GF-D8 (cell line): ENCODE results near the gene NFX1.

Source experiments
- DNase-seq: peaks from one replicate; lab custom pipeline; 2025; lab: John Stamatoyannopoulos, UW

The NFX1 gene

DNA sequence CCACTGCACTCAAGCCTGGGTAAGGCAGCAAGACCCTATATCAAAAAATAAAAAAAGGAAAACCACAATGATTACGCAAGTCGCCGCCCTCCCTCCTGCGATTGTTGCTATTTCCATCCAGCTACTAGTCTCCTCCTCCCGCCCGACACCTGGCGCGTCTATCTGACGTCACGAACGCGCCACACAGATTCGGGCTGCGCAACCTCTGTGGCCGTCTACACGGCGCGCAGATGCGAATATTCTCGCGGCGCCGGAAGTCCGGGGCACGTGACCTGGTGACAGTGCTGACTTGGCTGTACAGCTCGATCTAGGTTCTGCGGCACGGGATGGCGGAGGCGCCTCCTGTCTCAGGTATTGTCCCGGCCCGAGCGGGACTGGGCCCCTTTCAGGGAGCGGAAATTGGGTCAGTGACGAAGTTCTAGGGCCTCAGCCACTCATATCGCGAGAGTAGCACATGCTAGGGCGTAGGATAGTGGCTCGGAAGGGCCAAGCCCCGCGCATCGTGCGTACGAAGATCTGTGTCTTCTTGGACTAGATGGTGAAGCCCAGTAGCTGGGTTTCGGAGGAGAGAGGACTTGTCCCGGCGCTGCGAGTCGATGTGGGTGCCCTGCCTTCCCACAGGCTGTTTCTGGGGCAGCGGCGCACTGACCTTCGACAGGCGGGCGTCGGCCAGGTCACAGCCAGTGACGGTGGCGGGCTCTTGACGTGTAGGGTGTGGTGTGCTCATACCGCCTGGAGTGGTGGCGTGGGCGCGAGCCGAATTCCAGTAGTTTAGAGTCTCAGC lies at the start of gene NFX1:
Gene NFX1, plus strand, starts transcription at position 270 of the 784 bp plus-strand sequence. Its CDS starts 57 bp downstream, at position 327.
- DNase-seq, result peak; percentile 99

GRCh38 chr9:33241298-33241697 lies 49.0 kb upstream of the NFX1 start:
- no peak for DNase-seq

DNA sequence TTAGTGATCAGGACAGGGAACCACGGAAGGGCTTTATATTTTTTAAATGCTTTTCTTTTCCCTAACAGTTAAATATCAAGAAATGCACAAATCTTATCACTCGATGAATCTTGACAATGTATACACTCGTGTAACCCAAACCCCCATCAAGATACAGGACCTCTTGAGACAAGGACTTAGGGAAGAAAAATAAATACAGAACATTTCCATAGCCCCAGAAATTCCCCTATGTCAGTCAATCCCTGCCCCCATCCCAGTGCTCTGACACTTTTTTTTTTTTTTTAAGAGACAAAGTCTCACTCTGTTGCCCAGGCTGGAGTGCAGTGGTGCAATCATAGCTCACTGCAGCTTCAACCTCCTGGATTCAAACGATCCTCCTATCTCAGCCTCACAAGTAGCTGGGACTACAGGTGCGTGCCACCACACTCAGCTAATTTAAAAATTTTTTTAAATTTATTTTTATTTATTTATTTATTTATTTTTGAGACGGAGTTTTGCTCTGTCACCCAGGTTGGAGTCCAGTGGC lies 47.6 kb upstream of the NFX1 start:
- no peak for DNase-seq

DNA sequence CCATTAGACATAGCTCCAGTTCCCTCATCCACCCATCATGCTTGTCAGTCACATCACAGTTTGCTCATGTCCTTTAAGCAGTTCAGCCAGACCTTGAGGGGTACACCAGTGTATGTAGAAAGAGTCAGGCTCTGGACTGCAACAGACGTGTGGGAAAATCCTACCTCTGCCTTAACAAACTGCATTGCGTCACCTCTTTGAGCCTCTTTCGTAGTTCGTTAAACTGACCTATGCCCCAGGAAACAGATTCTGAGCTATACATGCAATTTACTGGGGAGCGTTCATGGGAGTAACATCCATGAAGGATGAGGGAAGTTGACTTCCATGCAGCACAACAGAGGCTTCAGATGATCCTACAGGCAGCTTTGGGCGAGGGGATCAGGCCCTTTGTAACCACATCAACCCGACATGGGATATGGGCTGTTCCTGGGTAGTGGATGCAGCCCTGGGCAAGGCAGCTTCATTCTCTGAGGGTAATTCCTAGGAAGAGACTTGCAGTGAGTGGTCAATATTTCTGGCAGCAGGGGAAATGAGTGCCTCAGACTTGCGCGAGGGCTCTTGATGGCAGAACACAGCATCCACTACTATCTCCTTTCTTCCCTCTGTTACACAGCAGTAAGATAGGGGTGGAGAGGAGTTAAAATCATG lies 46.1 kb upstream of the NFX1 start:
- DNase-seq, result no peak

DNA sequence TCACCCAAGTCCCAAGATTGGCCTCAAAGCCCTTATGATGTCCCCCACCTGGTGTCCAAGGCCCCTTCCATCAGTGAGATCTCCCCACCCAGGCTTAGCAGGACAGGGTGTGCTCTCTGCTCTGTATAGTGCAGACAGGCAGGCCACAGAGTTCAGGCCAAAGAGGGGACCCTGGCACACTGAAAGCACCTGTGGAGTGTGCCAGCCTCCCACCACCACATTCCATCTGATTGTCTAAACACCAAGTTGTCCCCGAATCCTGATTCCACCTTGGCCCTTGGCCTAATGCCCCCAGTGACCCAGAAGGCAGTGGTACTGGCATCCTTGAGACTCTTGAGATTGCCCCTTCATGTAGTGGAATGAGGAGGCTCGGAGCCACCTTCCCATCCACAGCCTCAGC lies 45.0 kb upstream of the NFX1 start:
- DNase-seq, result no peak

DNA sequence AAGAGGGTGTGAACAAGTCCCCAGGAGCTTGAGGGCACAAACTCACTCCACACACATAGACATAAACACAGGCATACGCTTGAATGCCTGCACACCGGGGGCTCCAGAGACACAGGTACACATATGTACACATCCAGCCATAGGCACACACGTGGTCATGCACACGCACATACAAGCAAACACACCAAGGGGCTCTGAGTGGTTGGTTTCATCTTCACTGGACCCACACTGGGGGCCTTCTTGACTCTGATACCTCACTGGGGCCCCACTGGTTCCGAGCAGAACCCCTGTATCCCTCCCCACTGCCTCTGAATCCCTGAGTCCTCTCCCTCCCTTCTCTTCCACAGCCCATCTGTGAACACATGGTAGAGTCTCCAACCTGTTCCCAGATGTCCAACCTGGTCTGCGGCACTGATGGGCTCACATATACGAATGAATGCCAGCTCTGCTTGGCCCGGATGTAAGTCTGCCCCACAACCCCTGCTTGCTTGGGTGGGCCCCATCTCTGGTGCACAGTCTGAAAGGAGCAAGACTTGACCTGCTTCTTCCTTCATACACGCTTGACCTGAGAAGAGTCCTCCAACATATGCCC lies 44.0 kb upstream of the NFX1 start:
- no peak for DNase-seq

DNA sequence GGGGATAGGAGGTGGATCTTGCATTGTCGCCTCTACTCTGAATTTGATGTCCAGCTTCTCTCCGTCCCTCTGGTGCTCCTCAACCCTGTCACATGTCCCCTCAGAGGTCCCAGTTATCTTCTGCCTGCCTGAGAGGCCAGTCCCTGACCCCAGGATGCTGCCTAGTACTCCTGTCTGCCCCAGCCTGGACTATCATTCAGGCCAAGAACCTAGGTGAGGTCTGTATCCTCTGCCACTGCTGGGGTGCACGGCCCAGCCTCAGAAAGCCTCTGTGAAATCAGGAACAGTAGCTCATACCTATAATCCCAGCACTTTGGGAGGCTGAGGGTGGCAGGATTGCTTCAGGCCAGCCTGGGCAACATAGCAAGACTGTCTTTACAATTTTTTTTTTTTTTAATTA lies 41.7 kb upstream of the NFX1 start:
- DNase-seq, result no peak

DNA sequence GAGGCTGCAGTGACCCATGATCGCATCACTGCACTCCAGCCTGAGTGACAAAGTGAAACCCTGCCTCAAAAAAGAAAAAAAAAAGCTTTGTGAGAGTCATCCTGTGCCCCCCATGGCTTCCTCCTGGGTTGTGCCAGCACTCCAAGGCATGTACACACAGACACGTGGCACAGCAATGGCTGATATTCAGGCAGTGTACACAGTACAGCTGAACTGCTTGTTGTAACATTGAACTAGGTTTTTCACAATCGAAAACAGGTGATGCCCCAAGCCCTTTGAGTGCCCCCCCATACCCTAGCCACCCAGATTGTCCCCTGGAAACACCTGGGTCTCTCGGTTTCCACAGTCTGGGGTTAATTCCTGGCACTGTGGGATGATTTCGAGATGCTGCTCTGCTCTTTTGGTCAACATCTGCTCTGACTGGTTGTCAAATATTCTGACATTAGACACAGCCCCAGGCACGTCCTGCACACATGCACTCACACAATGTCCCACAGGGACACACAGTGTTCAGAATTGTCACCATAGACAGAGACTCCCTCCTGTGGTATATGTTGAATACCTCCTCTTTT lies 41.1 kb upstream of the NFX1 start:
- no peak for DNase-seq

DNA sequence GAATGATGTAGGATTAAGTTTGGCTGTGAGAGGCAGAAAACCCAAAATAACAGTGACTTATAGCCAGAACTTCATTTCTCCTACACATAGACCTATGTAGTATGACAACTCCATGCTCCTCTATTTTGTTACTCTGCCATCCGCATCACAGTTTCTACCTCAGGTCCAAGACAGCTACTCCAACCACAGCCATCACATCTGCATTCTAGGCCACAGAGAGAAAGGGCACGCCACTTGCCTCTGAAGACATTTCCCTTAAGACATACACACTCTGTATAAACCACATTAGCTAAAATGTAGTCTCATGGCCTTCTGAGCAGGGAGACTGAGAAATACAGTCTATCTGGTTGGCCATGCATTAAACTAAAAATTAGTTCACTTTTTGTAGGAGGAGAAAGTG lies 40.3 kb upstream of the NFX1 start:
- DNase-seq, result no peak

DNA sequence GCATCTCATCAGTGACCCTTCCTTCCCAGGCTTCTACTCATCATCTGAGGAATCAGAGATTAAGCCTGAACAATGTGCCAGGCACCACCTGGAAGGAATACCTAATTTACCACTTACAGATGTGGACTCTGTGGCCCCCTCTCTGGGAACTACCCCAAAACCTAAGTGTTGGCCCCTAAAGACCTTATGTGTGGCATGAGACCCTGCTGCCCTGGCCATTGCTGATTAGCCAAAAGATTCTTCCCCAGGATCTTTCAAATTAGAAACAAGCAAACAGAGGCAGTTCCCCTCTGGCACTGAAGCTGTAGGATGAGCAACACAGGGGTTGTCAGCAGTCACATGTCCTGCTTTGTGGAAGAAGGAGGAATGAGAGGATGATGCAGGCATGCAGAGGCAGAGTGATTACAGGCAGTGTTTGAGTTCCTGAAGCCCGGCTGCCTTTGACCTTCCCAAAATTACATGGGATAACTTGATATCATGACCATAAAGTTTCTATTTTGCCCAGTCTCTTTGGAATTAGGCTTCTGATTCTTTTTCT lies 39.8 kb upstream of the NFX1 start:
- no peak for DNase-seq

- no peak for DNase-seq
These were observed 36.1 kb upstream of the NFX1 start for GRCh38 chr9:33254211-33254610.

DNA sequence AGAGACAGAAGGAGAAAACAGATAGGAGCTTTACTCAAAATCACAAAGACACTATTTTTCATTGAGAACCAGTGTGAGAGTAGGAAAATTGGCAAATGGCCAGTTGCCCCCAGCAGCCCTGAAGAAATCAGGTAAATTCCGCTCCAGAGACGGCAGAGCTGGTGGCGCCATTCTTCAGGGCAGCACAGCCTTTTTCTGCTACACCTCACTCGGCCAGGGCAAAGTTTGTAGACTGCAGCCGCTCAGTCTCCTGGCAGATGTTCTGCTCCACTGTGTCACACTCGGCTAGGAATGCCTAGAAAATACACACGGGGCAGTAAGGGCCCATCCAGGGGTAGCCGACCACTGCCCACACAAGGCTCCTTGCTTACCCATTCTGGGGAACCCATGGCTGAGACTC lies 35.3 kb upstream of the NFX1 start:
- no peak for DNase-seq

DNA sequence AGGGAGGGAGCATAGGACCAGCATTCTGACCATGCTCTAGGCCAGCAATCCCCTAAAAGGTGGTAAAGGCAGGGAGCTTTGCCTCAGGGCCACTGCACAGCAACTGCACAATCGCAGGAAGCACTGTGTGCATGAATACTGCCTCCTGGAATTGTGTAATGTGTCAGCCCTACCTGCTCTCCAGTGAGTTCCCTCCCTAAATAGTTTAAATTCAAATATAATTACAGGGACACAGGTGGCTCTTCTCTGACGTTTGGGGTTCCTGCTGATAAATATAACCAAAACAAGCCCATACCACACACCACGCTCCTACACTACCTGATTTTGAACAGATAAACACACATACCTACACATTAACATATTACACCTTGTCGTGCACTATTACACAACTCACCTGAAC lies 34.8 kb upstream of the NFX1 start:
- DNase-seq, result no peak

DNA sequence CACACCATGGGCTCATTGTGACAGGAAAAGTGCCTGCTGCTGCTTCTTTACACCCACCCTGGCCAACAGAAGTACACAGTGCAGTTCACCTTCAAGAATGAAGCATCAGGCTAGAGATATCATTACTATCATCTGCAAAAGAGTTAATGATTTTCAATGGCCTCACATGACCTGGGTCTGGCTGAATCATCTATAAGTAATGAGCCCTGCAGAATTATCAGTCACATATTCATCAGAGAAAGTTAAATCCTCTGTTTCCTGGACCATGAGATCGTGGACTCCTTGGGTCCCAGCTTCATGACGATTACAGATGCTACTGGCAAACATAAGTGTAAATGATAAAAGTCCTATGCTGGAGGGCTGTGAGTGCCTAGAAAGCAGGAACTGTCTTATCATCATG lies 34.1 kb upstream of the NFX1 start:
- no peak for DNase-seq

DNA sequence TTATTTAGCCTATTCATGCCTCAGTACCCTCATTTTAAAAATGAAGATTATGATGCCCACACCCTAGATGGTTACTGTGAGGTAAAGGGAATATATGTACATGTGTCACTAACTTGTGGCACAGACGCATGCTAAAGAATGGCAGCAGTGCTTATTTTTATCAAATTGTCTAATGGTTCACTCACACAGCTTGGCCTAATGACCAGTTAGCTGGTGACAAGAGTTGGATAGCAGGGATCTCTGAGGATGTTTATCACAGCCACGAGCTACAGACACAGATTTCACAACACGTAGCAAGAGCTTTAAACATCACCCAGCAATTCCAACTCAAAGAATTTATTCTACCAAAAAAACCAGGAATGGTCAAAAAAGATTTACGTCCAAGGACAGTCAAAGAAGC lies 33.0 kb upstream of the NFX1 start:
- no peak for DNase-seq

- no peak for DNase-seq
These were observed 29.9 kb upstream of the NFX1 start for GRCh38 chr9:33260372-33260771.

GRCh38 chr9:33263131-33264002 lies 26.9 kb upstream of the NFX1 start:
- peak; percentile 8 for DNase-seq

GRCh38 chr9:33264003-33264472 lies 26.3 kb upstream of the NFX1 start:
- DNase-seq, result peak; percentile 26

DNA sequence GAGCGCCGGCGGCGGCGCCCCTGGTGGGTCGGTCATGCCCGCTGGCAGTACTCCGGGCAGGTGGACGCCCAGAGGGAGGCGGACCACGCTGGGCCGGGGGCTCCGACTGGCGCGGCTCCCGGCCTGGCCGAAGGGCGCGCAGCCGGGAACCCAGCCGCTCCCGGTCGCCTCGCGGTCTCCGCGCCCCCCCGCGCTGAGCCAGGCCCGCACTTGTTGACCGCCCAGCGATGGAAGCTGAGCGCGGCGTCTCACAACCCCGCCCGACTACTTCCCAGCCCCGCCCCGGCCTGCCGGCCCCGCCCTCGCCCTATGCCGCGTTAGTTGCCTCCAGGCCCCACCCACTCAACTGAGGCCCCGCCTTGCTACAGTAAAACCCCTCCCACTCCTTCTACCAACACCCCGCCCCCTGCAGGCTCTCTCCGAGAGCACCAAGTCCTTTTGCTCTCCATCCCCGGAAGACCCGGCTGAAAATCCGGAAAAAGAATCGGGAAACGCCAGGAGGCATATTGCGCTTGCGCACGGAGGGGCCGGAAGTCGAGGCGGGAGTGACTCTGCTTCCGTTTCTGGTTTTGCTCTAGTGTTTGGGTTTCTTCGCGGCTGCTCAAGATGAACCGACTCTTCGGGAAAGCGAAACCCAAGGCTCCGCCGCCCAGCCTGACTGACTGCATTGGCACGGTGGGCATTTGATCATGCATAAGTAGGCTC lies 25.7 kb upstream of the NFX1 start, which contains the start of the genes BAG1 and CHMP5:
Gene BAG1, minus strand, starts transcription at position 236 of the 705 bp plus-strand sequence.
Gene CHMP5, plus strand, starts transcription at position 577 of the 705 bp plus-strand sequence. Its CDS starts 30 bp downstream, at position 607.
- peak; percentile 96 for DNase-seq

DNA sequence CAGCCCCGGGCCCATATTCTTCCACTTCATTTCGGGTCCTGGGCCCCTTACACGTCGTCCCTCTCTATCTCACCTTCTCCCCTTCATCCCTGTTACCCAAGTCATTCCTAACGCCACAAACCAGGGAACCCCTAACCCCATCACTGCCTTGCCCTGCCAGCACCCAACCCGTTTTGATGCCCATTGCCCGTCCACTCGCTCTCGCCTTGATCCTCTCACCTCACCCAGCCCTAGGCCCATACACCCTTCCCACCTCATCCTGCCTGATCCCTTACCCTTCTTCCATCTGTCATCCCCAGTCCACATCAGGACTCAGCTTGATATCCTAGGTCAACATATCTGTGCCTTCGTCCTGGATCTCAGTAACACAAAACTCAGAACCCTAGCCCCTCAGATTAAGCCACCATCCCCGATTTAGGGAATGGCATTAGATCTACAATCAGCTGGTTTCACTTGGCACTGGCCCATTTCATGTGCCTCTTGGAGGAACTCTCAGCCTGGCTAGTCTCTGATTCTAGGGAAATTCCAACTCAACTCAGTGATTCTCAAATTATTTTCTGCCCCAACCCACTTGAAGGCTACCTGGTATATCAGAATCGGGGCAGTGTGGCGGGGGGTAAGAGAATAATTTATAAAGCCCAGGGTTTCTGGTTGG lies 25.0 kb upstream of the NFX1 start:
- no peak for DNase-seq
